NB4 (cell line): ENCODE measurements around the gene SLC27A6.

Experiments used
- CTCF ChIP-seq: IDR thresholded peaks from one replicate; pipeline ENCODE4 v1.5.1; 2012; ENCODE audit warnings: low read depth, low read length
- MAX ChIP-seq: IDR thresholded peaks from 2 replicates; pipeline ENCODE4 v1.6.1; 2011; ENCODE audit warnings: low read depth, low read length
- POLR2A ChIP-seq: IDR thresholded peaks from 2 replicates; pipeline ENCODE4 v1.6.1; 2011; ENCODE audit warnings: mild to moderate bottlenecking; ENCODE audit not compliant: insufficient read length; ENCODE audit errors: extremely low read depth

DNA sequence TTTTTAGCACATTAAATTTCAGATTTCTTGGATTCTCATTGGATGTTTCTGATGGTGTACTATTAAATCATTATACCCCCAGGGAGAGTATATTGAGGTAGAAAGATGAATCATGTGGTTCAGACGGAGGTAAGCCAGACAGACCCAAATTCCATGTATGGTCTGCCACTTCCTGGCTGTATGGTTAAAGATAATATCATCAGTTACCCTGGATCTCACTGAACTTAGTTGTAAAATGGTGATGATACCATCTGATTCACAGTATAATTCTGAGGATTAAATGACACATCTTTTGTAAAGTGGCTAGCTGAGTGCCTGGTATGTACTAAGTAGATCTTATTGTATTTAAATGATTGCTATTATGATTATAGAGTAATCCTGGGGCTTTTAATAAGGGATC, 9.3 kb downstream of the SLC27A6 start:
- no peak for TF ChIP-seq CTCF
- TF ChIP-seq POLR2A, result no peak
- TF ChIP-seq MAX, result no peak
